Kidney epithelial cell (primary cell): ENCODE measurements around the gene SZRD1. TPM values are rescaled to one million over a fixed set of nuclear protein-coding genes. Genes with fewer than 3 reads are reported as not detected.
"Not testable (repeated sequence)": the region's sequence is repeated elsewhere in the genome, so short reads cannot be mapped to it uniquely, and the experiment has no call there.

ENCODE experiments used
- DNase-seq: peaks from one replicate; pipeline ENCODE4 v3.0.0-alpha.2; 2010; ENCODE audit warnings: low read depth
- H3K27me3 ChIP-seq: 2 replicates; pipeline ENCODE4 v1.6.0; 2011; ENCODE audit warnings: low read length; ENCODE audit not compliant: control insufficient read depth, insufficient read depth
- H3K36me3 ChIP-seq: 2 replicates; pipeline ENCODE4 v1.5.1; 2011; ENCODE audit warnings: low read length; ENCODE audit not compliant: control insufficient read depth, insufficient read depth
- H3K4me3 ChIP-seq: 2 replicates; pipeline ENCODE4 v1.5.1; 2011; ENCODE audit warnings: low read depth, mild to moderate bottlenecking, control low read depth, low read length
- total RNA-seq: library from RNA; depleted of rRNA; stranded (reverse); fragments of >200 nt; gene quantifications from 2 replicates; pipeline ENCODE4 v1.2.3, GENCODE V29; 2015
- TF ChIP-seq, protein P1 (sequence below): IDR thresholded peaks from 2 replicates; pipeline ENCODE4 v1.5.1; 2011; ENCODE audit warnings: mild to moderate bottlenecking, moderate library complexity, low read length, control low read depth, inconsistent platforms; ENCODE audit not compliant: insufficient read depth, poor library complexity, severe bottlenecking

SZRD1 gene
- total RNA-seq, 1 donor from 2014 or later: 96.0 TPM

GRCh38 chr1:16334655-16335340 is 32.2 kb upstream of the SZRD1 start:
- Histone ChIP-seq H3K36me3 (no peaks in the 10 kb centered on the region), H3K27me3 (no peaks in the 10 kb centered on the region), H3K4me3 (no peak overlapping the region)
- TF ChIP-seq, protein P1, sequence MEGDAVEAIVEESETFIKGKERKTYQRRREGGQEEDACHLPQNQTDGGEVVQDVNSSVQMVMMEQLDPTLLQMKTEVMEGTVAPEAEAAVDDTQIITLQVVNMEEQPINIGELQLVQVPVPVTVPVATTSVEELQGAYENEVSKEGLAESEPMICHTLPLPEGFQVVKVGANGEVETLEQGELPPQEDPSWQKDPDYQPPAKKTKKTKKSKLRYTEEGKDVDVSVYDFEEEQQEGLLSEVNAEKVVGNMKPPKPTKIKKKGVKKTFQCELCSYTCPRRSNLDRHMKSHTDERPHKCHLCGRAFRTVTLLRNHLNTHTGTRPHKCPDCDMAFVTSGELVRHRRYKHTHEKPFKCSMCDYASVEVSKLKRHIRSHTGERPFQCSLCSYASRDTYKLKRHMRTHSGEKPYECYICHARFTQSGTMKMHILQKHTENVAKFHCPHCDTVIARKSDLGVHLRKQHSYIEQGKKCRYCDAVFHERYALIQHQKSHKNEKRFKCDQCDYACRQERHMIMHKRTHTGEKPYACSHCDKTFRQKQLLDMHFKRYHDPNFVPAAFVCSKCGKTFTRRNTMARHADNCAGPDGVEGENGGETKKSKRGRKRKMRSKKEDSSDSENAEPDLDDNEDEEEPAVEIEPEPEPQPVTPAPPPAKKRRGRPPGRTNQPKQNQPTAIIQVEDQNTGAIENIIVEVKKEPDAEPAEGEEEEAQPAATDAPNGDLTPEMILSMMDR: no peak
- no peak for DNase-seq

GRCh38 chr1:16338961-16339360 is 28.1 kb upstream of the SZRD1 start:
- no peaks in the 10 kb centered on the region for H3K27me3 ChIP-seq
- no peak for DNase-seq
- H3K4me3 ChIP-seq: no peak overlapping the region
- TF ChIP-seq, protein P1: no peak
- no peaks in the 10 kb centered on the region for H3K36me3 ChIP-seq

DNA sequence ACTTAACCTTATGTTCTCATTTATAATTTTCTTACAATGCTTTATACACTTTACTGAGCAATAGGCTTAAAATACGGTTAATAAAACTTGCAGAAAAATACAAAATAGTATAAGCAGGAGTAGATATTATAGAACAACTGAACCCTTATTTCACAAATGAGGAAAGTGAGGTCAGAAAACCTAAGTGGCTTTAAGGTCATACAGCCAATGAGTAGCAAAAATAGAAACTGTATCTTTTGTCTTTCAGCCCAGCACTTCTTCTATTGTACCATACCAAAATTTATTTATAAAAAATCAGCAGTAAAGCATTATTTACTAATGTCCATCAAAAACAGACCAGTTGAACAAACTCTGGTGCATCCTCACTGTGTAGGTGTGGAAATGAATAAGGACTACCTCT is 26.4 kb upstream of the SZRD1 start:
- no peak for DNase-seq
- TF ChIP-seq, protein P1: no peak
- Histone ChIP-seq H3K27me3 (no peaks in the 10 kb centered on the region), H3K36me3 (no peaks in the 10 kb centered on the region), H3K4me3 (no peak overlapping the region)

GRCh38 chr1:16342331-16343062 is 24.5 kb upstream of the SZRD1 start:
- Histone ChIP-seq H3K4me3 (no peak overlapping the region), H3K36me3 (no peaks in the 10 kb centered on the region), H3K27me3 (no peaks in the 10 kb centered on the region)
- TF ChIP-seq, protein P1: no peak
- DNase-seq: no peak

- not testable (repeated sequence) for H3K36me3 ChIP-seq, H3K27me3 ChIP-seq, DNase-seq, H3K4me3 ChIP-seq
Observed at GRCh38 chr1:16343276-16343675, 23.8 kb upstream of the SZRD1 start.

DNA sequence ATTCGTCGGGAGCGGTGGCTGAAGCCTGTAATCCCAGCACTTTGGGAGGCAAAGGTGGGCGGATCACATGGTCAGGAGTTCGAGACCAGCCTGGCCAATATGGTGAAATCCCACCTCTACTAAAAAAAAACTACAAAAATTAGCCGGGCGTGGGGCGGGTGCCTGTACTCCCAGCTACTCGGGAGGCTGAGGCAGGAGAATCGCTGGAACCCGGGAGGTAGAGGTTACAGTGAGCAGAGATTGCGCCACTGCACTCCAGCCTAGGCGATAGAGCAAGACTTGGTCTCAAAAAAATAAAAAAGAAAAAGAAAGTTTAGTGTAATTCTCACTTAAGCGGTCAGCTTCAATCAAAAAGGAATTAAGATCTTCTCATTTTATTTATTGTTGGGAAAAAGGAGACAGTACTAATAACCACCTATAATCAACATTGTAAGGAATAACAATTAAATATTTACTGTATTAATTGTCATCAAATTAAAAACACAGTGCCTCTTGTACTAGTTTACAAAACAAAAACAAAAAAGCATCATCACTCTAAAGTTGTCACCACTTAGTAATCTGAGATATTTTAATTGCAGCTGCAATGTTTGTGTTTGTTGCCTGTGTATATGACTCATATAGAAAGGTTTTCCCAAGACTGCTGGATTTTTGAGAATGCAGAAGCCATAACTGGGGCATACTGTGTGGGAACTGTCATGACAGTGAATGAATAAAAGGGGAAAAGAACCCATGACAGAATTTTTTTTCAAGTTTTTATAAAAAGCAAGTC is 18.4 kb upstream of the SZRD1 start:
- peak; percentile 32 for DNase-seq
- H3K36me3 ChIP-seq: no peaks in the 10 kb centered on the region
- no peak overlapping the region for H3K4me3 ChIP-seq
- H3K27me3 ChIP-seq: no peaks in the 10 kb centered on the region
- TF ChIP-seq, protein P1: no peak
